ENCODE results near the gene HBP1. TPM values are rescaled to one million over a fixed set of nuclear protein-coding genes. Genes with fewer than 3 reads are reported as not detected.
"Not testable (repeated sequence)": the region's sequence is repeated elsewhere in the genome, so short reads cannot be mapped to it uniquely, and the experiment has no call there.

The HBP1 gene
- total RNA-seq, 1 donor from 2014 or later = 139 TPM

DNA sequence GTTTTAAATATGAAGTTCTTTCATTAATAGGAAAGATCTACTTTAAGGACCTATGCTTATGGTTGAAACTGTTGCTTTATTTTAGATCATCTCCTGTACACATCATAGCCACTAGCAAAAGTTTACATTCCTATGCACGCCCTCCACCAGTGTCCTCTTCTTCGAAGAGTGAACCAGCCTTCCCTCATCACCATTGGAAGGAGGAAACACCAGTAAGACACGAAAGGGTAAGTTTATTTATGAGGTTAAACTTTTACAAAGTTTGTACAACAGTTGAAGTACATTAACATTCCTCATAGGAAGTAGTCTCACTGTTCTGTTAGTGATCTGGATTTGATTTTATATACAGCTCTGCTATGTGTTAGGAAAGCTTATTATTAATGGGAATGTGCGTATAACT is 16.9 kb downstream of the HBP1 start:
- no peak for DNase-seq

DNA sequence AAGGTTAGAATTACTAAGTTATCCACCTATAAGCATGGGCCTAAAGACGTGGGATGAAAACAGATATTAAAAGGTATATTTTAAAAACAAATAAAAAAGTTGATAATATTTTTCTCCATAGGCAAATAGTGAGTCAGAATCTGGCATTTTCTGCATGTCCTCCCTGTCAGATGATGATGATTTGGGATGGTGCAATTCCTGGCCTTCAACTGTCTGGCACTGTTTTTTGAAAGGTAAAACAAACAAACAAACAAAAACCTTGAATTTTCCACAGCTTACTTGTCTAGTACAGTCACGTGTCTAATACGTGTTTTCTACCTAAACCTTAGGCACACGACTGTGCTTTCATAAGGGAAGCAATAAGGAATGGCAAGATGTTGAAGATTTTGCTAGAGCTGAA is 17.4 kb downstream of the HBP1 start:
- no peak for DNase-seq

DNA sequence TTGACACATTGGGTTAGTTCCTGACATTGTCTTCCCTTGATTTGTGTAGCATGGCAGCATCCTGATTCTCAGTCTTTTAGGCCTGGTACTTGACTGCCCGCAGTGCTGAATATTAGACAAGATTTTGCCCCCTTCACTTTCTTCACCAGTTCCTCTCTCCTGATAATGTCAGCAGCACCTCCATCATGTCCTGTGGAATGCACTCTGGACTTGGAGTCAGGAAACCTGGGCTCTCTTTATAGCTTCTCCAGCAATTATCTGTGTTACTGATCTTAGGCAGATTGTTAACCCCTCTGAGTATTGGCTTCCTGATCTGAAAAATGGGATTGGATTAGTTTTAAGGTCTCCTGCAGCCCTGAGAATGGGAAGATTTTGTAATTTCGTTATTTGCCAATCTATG is 19.0 kb downstream of the HBP1 start:
- no peak for DNase-seq

DNA sequence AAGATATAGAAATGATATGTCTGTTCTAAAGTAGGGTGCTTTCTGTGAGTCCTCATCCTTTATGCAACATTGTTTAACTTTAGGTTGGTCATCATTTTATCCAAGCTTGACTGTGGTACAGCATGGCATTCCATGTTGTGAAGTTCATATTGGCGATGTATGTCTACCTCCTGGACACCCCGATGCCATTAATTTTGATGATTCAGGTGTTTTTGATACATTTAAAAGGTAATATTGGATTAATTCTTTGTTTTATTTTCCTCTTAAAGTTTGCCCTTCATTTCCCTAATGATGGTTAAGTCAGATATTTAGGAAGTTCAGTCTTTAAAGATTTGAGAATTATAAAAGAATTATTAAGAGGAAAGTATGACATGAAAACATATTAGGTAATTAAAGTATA is 21.3 kb downstream of the HBP1 start:
- no peak for DNase-seq

DNA sequence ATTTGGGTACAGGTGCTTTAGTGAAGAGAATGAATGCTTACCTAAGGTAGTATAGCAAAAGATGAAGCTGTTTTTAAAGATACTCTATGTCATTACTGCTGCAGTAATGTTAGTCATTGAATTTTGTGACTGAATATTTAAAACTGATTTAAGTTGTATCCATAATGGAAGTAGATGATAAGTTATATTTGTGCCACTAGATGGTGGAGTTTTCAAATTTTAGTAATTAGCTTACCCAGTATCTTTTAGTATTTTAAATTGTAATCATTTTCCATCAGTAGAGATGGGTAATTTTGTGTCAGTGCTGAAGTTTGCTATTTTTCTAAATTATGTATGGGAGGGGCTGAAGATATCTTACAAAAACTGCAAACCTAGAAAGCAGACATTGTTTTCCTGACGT is 25.2 kb downstream of the HBP1 start:
- DNase-seq = no peak

DNA sequence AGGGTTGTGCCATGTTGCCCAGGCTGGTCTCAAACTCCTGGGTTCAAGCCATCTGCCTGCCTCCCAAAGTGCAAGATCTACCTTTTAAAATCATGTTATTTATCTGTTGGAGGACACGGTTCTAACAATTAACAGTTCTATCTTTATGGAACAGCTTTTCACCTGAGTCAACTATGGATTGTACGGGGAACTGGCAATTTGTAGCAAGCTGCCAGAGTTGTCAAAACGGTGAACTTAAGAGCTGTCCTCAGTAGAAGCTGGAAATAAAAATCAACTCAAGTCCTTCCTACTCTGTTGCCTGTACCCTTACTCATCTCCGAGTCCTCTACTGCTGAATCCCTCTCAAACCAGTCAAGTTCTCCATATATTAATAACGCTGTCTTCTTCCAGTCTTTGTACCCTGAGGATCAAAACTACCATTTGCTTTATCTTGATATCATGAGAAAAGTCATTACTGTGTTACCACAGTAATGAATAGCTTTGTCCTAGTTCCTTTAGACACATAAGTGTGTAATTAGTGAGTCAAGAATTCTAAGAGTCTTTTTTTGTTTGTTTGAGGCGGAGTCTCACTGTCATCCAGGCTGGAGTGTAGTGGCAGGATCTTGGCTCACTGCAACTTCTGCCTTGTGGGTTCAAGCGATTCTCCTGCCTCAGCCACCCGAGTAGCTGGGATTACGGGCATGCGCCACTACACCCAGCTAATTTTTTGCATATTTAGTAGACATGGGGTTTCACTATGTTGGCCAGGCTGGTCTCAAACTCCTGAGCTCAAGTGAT is 28.2 kb downstream of the HBP1 start:
- DNase-seq = no peak

DNA sequence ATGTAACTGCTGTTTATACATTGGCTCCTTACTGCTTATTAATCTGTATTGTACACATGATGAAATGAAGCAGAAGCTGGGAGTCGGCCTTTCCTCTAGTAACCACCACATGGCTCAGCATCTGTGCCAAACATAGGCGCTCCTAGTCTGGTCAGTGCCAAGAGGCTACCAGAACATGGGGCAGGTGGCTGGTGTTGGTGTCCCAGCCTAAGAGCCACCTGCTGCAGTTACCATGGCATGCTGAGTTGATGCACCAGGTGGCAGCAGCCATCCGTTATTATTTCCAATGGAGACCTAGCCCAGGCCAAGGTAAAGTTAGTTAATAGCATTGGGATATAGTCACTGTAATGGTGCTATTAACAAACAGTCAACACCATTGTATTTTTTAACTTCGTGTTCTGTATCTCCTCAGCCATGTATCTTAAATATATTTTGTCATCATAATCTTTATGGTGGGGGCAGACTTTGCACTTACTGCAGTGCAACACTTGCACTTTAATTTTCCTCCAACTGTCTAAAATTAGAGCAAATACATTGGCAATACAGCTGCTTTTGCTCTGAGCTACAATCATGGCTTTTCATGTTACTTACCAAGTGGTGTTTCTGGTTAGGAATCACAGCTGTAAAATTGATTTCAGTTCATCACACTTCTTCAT is 33.1 kb downstream of the HBP1 start:
- DNase-seq = peak; percentile 62

DNA sequence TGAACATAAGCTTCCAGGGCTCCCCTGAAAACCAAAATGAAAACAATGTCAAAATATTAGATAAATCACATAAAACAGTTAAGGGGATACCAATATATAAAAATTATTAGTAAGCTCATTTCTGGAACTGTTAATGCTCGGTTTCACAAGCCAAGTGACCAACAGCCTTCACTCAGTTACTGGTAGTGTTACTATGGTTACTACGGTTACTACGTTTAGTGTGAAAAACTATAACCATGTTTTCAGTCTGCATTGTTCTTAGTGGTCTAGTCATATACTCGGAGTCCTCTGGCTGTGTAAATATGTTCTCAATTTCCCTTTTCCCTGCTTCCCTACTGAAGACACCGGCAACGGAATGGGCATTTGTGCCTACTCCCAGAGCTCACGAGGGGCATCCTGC is 34.8 kb downstream of the HBP1 start:
- no peak for DNase-seq

DNA sequence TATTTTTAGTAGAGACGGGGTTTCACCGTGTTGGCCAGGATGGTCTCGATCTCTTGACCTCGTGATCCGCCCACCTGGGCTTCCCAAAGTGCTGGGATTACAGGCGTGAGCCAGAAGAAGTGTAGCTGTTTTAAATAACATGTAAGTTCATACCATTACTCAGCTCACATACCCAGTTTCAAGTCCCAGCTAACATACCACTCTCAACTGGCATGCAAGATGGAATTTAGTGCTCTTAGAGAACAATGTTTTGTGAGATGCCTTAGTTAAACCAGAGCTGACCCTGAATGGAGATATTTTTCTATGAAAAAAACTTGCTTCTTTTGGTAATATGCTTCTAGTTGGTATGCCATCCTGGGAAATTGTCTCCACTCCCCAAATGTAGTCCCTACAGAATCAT is 37.3 kb downstream of the HBP1 start:
- DNase-seq = no peak

DNA sequence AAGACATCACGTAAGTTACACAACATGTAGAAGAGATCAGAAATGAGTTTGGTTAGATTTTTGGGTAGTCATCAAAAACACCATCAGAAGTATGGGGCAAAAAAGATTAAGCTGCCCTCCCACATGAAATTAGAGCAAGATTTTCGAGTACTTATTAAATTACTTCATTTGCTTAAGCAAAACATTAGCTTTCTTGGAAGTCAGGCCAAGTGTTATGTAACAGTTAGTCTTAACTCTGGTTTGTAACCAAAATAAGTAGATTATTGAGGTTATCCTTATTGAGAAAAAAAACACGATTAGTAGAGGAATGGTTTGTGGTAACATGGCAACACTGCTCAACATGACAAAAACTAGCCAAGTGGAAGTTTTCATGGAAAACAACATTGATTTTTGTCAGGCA is 37.9 kb downstream of the HBP1 start:
- DNase-seq = no peak

DNA sequence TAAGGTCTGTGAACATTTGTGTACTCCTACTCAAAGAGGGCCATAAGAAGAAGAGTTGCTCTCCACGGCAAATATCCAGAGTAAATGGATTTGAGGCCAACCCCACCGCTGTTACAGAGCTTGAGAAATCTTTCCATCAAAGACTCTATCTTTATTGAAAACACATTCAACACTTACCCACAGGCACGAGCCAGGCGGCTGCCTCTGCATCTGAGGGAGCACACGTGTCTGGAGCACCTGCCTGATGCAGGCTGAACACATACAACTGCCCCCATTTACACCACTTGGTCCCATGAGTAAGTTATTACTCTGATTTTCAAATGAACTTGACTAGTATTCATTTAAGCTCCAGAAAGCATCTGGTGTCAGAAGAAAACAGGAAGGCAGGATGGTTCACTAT is 38.7 kb downstream of the HBP1 start:
- no peak for DNase-seq

DNA sequence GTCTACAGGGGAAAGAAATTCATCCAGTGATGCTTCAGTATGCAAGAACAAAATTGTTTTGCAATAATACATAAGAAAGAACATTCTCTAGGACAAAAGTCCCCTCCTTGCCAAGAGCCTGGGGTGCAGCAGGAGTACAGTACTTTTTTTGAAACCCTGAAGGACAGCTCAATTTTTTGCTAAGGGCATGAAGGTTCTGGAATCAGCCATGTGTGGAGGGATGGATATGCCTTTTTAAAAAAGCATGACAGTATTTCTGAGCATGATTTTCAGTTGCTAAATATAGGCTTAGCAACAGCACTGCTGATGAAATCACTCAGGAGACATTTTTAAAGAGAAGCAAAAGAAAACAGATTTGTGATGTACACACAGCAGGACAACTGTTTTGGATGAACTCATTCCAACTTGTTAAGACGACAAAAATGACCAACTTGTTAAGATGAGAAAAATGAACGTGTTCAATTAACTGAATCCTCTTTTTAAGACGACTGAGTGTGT is 39.3 kb downstream of the HBP1 start:
- peak; percentile 7 for DNase-seq

DNA sequence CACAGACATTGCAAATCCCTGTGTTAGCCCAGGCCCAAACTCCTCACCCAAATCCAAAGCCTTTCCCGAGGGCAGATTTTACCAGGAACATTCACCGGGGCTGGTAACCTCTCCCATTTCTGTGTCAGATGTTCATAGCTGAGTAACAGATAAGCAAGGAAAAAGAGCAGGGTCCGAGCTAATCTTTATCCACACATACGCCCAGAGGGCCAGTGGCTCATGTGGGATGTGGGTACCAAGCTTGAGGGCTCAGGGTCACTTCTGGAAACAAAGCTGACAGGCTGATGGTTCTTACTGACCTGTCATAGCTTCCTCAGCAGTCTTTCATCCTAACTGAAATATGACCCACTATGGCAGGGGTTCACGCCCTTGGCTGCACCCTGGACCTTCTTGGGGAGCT is 39.8 kb downstream of the HBP1 start:
- DNase-seq = no peak

DNA sequence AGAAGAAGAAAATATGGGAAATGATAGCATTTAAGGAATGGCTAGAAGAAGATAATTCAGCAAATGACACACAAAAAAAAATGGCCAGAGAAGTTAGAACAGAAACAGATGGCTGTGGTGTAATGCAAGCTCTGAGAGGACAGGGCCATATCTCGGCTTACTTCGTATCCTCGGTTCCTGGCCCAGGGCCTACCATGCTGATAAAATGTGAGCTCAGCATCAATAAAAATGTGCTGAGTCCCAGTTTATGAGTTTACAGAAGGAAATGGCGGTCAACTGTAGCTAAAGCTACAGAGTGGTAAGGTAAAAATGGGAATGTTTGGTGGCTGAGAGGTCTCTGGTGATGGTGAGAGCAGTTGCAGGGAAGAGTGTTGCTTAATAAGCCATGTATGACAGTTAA is 40.8 kb downstream of the HBP1 start:
- no peak for DNase-seq

DNA sequence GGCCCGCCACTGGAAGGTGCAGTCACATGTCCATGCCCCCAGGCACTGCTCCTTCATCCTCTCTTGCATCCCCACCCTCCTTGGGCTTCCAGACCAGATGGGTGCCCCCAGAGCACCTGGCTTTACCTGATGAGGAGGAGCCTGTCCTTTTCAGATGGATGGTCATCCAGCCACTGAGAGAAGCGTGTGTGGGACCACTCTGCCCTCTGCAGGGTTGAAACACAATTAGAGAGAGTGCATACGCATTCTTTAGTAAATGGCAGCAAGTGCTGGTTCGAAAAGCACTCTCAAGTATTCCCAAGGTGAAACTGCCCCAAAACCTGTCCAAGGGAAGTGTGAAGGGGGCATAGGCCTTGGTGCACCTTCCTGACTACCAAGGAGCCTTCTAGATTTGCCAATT is 41.6 kb downstream of the HBP1 start:
- DNase-seq = no peak

DNA sequence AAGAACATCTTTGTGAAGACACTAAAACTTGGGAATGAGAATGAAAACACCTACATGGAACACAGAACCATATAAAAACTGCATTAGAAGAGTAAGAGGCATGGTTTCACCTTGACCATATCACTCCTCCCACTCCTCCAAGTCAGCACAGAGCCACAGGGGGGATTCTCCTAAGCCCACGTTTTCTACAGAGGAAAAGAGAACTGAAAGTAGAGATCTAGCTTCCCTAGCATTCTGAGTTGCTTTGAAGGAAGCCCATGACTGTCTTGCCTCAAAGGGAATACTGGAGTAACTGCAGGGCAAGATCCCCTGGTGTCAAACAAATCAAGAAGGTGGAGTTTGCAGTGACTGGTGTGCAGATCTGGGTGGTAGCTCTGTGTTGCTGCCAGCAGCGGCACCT is 43.9 kb downstream of the HBP1 start:
- no peak for DNase-seq

DNA sequence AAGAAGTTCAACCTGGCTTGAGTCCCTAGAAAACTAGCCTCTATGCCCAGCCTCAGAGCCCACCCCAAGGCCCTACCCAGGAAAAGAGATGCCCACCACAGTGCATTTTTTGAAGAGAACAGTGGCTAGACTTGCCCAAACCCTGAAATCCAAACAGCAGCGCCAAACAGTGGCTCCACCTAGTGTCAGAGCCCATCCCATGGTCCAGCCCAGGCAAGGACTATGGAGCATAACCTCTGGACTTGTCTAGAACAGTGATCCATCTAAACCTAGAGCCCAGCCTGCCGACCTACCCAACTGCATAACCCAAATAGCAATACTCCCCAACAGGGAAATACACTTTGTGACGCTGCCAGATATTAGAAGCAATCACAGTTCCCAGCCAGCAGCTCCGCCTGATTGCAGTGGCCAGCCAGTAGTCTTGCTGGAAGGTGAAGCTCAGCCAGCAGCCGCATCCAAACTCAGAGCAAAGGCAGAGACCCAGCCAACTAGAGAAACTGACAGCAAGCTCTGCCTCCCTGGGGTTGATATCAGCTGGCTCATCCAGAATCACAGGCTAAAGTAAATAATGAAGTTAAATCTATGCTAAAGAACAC is 44.5 kb downstream of the HBP1 start:
- no peak for DNase-seq

DNA sequence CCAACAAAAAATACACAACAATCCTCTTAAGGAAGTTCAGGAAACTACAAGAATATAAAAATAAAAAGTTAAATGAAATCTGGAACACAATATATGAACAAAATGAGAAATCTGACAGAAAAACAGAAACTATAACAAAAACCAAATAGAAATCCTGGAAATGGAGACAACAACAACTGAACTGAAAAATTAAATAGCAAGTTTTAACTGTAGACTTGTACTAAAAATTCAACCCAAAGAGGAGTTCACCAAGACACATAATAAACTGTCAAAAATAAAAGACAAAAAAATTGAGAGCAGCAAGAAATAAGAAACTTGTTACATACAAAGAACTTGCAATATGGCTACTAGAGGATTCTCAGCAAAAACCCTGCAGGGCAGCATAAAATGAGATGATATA is 45.1 kb downstream of the HBP1 start:
- no peak for DNase-seq

DNA sequence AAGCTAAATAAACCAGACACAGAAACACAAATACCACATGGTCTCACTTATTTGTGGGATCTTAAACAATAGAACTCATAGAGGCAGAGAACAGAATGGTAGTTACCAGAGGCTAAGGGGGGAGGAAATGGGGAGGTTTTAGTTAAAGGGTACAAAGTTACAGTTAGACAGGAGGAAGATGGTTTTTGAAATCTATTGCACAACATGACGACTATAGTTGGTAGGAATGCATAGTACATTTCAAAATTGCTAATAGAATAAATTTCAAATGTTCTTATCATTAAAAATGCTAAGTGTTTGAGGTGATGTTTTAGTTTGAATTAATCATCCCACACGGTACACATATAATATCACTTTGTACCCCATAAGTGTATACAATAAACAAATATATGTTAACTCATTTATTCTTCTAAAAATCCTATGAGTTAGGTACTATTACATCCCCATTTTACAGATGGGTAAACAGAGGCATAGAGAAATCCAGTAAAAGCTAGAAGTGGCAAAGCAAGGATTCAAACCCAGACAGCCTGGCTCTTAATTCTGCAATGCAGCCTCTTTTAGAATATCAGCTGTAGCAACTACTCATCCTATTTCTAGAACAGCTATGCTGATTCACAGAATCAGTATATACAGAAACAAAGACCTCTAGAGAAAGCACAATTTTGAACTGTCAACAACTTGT is 50.9 kb downstream of the HBP1 start:
- no peak for DNase-seq

DNA sequence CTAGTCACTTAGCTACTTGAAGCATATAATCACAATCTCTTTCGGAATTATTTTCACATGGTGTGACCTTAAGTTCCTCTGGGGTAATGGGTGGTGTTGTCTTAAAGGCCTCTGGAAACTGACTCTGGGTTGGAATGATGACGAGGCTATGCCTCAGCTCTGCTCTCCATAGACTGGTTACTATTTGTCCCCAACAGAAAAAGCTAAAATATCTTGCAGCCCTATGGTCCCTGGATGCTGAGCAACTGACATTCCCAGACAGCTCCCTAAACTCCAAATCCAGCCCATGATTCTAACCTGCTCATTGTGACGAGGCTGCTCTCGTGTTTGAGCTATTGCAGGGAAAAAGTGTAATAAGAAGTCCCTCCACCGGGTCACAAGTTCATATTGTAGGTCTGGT is 51.6 kb downstream of the HBP1 start:
- no peak for DNase-seq

DNA sequence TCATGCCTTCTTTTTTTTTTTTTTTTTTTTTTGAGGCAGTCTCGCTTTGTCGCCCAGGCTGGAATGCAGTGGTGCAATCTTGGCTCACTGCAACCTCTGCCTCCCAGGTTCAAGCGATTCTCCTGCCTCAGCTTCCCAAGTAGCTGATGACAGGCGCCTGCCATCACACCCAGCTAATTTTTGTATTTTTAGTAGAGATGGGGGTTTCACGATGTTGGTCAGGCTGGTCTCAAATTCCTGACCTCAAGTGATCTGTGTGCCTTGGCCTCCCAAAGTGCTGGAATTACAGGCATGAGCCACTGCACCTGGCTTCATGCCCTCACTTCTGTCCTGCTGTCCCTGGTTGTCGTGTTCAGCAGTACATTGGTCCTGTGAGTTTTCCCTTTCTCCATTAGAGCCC is 52.0 kb downstream of the HBP1 start:
- not testable (repeated sequence) for DNase-seq

DNA sequence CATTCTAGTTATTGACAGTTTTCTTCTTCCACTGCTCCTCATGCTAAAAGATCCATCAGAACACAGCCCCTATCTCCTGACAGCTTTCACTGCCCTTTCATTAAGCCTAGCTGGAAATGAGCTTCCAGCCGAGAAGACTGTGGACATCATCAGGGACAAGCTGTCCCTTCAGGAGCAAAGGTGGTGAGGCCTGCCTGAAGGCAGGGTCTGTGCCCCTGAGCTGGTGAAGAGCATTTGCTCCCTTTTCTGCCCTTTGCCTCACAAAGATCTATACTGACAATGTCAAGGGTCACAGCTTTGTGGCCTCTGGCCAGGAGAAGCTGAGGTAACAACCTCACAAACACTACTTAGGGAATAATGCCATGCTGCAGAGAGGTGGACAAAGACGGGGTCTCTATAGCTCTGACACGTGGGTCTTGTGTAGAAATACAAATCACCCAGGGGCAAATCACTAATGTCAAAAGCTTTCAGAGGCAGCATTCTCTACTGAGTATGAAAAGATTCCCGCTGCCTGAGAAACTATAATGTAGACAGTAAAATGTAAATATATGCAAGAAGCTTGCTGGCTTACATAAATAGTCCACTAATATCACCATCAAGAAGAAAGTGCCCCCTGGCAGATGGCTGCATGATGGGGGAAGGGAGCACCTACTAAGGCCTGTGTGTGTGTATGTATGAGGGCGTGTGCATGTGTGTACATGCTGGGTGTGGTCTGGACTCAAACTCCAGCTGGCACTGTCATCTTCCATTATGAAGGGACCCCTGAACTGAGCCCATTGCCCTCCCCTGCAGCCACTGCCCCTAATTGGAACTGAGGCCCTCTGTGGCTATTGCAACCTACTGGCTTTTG is 55.8 kb downstream of the HBP1 start:
- no peak for DNase-seq

Measured in tongue (tissue), 2 donors.